Kidney (tissue), 14 donors: Measurements from ENCODE around the gene STXBP5. TPM values are rescaled to one million over a fixed set of nuclear protein-coding genes. Genes with fewer than 3 reads are reported as not detected.

Source experiments
- DNase-seq, 5 donors: peaks; one replicate each; pipeline ENCODE4 v3.0.0-alpha.2; 2013 to 2020
- FAIRE-seq: peaks from 2 replicates; lab custom pipeline; 2012; peaks lifted over from hg19 to GRCh38; lab: Jason Lieb, UNC
- H3K27ac ChIP-seq, 2 donors: one replicate each; pipeline ENCODE4 v1.7.0; 2013; ENCODE audit warnings: low read depth in 2 of 2, low read length in 2 of 2, inconsistent platforms in 1 of 2
- H3K27me3 ChIP-seq: one replicate; pipeline ENCODE4 v1.7.1; 2013; ENCODE audit warnings: low read length, inconsistent platforms; ENCODE audit not compliant: control insufficient read depth, insufficient read depth
- H3K36me3 ChIP-seq, 3 donors: one replicate each; pipeline versions ENCODE4 v1.7.0 to v1.7.1; 2013; ENCODE audit warnings: low read length in 3 of 3, control low read depth in 1 of 3, inconsistent platforms in 1 of 3; ENCODE audit not compliant: insufficient read depth in 3 of 3, control insufficient read depth in 2 of 3
- H3K4me1 ChIP-seq, 3 donors: one replicate each; pipeline versions ENCODE4 v1.7.0 to v1.7.1; 2013; ENCODE audit warnings: low read length in 3 of 3, inconsistent platforms in 1 of 3, low read depth in 1 of 3; ENCODE audit not compliant: control insufficient read depth in 2 of 3, insufficient read depth in 2 of 3
- H3K4me3 ChIP-seq, 3 donors: one replicate each; pipeline versions ENCODE4 v1.7.0 to v1.8.1; 2013; ENCODE audit warnings: low read length in 3 of 3, control low read depth in 1 of 3, inconsistent platforms in 1 of 3
- H3K9ac ChIP-seq, 3 donors: one replicate each; pipeline versions ENCODE4 v1.7.0 to v1.7.1; 2013; ENCODE audit warnings: low read length in 3 of 3, control low read depth in 1 of 3, inconsistent platforms in 1 of 3
- H3K9me3 ChIP-seq, 3 donors: one replicate each; pipeline versions ENCODE4 v1.7.0 to v1.7.1; 2013; ENCODE audit warnings: low read length in 3 of 3, control low read depth in 1 of 3, inconsistent platforms in 1 of 3; ENCODE audit not compliant: control insufficient read depth in 2 of 3, insufficient read depth in 1 of 3
- CTCF ChIP-seq: IDR thresholded peaks from 3 replicates; pipeline ENCODE4 v1.5.1; 2012; ENCODE audit warnings: mild to moderate bottlenecking, moderate library complexity, borderline replicate concordance; ENCODE audit not compliant: insufficient read depth; ENCODE audit errors: extremely low read depth
- intact Hi-C: fragments of 100-400 bp; cut with DNase I; formaldehyde crosslinking; loops from one replicate; pipeline ENCODE4 v1.11.1; 2022
- polyA plus RNA-seq: library from polyadenylated mRNA; stranded (reverse); fragments of 350-450 nt; fragmentation: Illumina TruSeq; extraction: RNeasy Lipid Tissue Mini Kit (QIAGEN cat#74804); gene quantifications from one replicate; pipeline ENCODE4 v1.2.3, GENCODE V29; 2014; ENCODE audit warnings: low read depth, low replicate concordance; ENCODE audit not compliant: insufficient read depth
- total RNA-seq: library from RNA; stranded (reverse); fragmentation: NEBNext Ultra II Directional; extraction: Animal tissue kit (Norgen Biotek cat#: 25700); gene quantifications from one replicate; pipeline ENCODE4 v1.2.1, GENCODE V29; 2021
- donor health status: control.
- donor health status: control.
- donor health status: control.
- donor health status: control.
- donor health status: control.
- donor health status: DM: yes; HTN: yes; CAD: no.
- donor health status: Normal renal cell carcinoma (clear cell type).

The STXBP5 gene
- total and polyA plus RNA-seq, 2 donors from 2014 or later: 2.0 to 13.6 TPM

GRCh38 chr6:147400968-147401367 lies 196.8 kb downstream of the STXBP5 start:
- H3K36me3 ChIP-seq: no peaks in the 10 kb centered on the region
- DNase-seq (no peak), FAIRE-seq (no peak)
- H3K4me1 ChIP-seq: no peaks in the 10 kb centered on the region
- intact Hi-C loops: no loop called here
- peaks cover 0 to 6% (median 0%) of the 10 kb centered on the region in 3 donors for H3K9me3 ChIP-seq
- H3K27ac ChIP-seq: no peak overlapping the region
- H3K27me3 ChIP-seq: no peaks in the 10 kb centered on the region
- no peak overlapping the region for H3K9ac ChIP-seq
- no peak overlapping the region for H3K4me3 ChIP-seq
- TF ChIP-seq CTCF: no peak

- no peaks in the 10 kb centered on the region for H3K27me3 ChIP-seq
- no peak overlapping the region for H3K9ac ChIP-seq
- no peak for FAIRE-seq
These were observed 197.6 kb downstream of the STXBP5 start for GRCh38 chr6:147401779-147402178.

GRCh38 chr6:147406783-147407182 lies 202.6 kb downstream of the STXBP5 start:
- no peak for TF ChIP-seq CTCF
- FAIRE-seq: no peak
- DNase-seq: no peak
- no peak overlapping the region for H3K4me3 ChIP-seq
- intact Hi-C loops: no loop called here
- H3K27ac ChIP-seq: no peak overlapping the region
- no peak overlapping the region for H3K9ac ChIP-seq
- no peaks in the 10 kb centered on the region for H3K27me3 ChIP-seq
- H3K9me3 ChIP-seq: no peaks in the 10 kb centered on the region
- H3K4me1 ChIP-seq: no peaks in the 10 kb centered on the region
- H3K36me3 ChIP-seq: no peaks in the 10 kb centered on the region

More at GRCh38 chr6:147401779-147402178, 197.6 kb downstream of the STXBP5 start:
- no peak for TF ChIP-seq CTCF
- Histone ChIP-seq H3K36me3 (no peaks in the 10 kb centered on the region), H3K27ac (no peak overlapping the region), H3K9me3 (peaks cover 0 to 6% (median 0%) of the 10 kb centered on the region in 3 donors), H3K4me3 (no peak overlapping the region), H3K4me1 (no peaks in the 10 kb centered on the region)
- intact Hi-C loops: no loop called here
- no peak for DNase-seq

GRCh38 chr6:147407571-147407970 lies 203.4 kb downstream of the STXBP5 start:
- intact Hi-C loops: no loop called here
- no peak for TF ChIP-seq CTCF
- Histone ChIP-seq H3K4me1 (no peaks in the 10 kb centered on the region), H3K9ac (no peak overlapping the region), H3K36me3 (no peaks in the 10 kb centered on the region), H3K27ac (no peak overlapping the region), H3K27me3 (no peaks in the 10 kb centered on the region), H3K9me3 (no peaks in the 10 kb centered on the region), H3K4me3 (no peak overlapping the region)
- no peak for DNase-seq
- no peak for FAIRE-seq
